GM19395 (cell line): ENCODE measurements around the gene TMEM229A.
"Not testable (repeated sequence)": the region's sequence is repeated elsewhere in the genome, so short reads cannot be mapped to it uniquely, and the experiment has no call there.

ENCODE experiments used
- ATAC-seq: cut with Tn5 transposase; IDR thresholded peaks from one replicate; pipeline ENCODE4 v1.9.1; 2021; ENCODE audit warnings: mild to moderate bottlenecking, moderate library complexity; ENCODE audit not compliant: unreplicated experiment

TMEM229A gene

GRCh38 chr7:124032369-124033094 lies at the start of gene TMEM229A:
Gene TMEM229A, minus strand, starts transcription at chr7:124033067. Its CDS starts 64 bp downstream, at chr7:124033003.
- peak; percentile 58 for ATAC-seq

GRCh38 chr7:124082234-124082633 lies 49.4 kb upstream of the TMEM229A start:
- not testable (repeated sequence) for ATAC-seq

- no peak for ATAC-seq
These were observed 44.7 kb upstream of the TMEM229A start for GRCh38 chr7:124077546-124077945.

GRCh38 chr7:124076841-124077240 lies 44.0 kb upstream of the TMEM229A start:
- ATAC-seq: no peak

GRCh38 chr7:124074007-124074406 lies 41.1 kb upstream of the TMEM229A start:
- no peak for ATAC-seq

GRCh38 chr7:124073310-124073645 lies 40.4 kb upstream of the TMEM229A start:
- ATAC-seq: no peak

GRCh38 chr7:124072603-124073309 lies 39.9 kb upstream of the TMEM229A start:
- no peak for ATAC-seq

GRCh38 chr7:124071843-124072242 lies 39.0 kb upstream of the TMEM229A start:
- no peak for ATAC-seq

GRCh38 chr7:124062171-124062570 lies 29.3 kb upstream of the TMEM229A start:
- no peak for ATAC-seq

- no peak for ATAC-seq
These were observed 27.7 kb upstream of the TMEM229A start for GRCh38 chr7:124060528-124060927.

GRCh38 chr7:124059375-124059774 lies 26.5 kb upstream of the TMEM229A start:
- peak; percentile 100 for ATAC-seq

GRCh38 chr7:124058515-124058914 lies 25.6 kb upstream of the TMEM229A start:
- no peak for ATAC-seq

- ATAC-seq: no peak
These were observed 25.0 kb upstream of the TMEM229A start for GRCh38 chr7:124057872-124058271.

- no peak for ATAC-seq
These were observed 23.4 kb upstream of the TMEM229A start for GRCh38 chr7:124056234-124056633.

- ATAC-seq: no peak
These were observed 19.0 kb upstream of the TMEM229A start for GRCh38 chr7:124051681-124052377.

GRCh38 chr7:124042826-124043225 lies 10.0 kb upstream of the TMEM229A start:
- ATAC-seq: no peak

GRCh38 chr7:124041439-124041838 lies 8.6 kb upstream of the TMEM229A start:
- ATAC-seq: no peak

- not testable (repeated sequence) for ATAC-seq
These were observed 5.0 kb upstream of the TMEM229A start for GRCh38 chr7:124037902-124038301.

- no peak for ATAC-seq
These were observed 2.8 kb upstream of the TMEM229A start for GRCh38 chr7:124035706-124036105.

GRCh38 chr7:124034754-124035100 lies 1.9 kb upstream of the TMEM229A start:
- no peak for ATAC-seq

GRCh38 chr7:124033807-124034753 lies 1.2 kb upstream of the TMEM229A start:
- ATAC-seq: no peak
